Middle frontal gyrus (tissue), 1 donor: Measurements from ENCODE around the gene ATP6V0B.

Source experiments
- DNase-seq: peaks from one replicate; pipeline ENCODE4 v3.0.0-alpha.2; 2015; ENCODE audit warnings: low spot score; ENCODE audit errors: extremely low spot score

ATP6V0B gene

DNA sequence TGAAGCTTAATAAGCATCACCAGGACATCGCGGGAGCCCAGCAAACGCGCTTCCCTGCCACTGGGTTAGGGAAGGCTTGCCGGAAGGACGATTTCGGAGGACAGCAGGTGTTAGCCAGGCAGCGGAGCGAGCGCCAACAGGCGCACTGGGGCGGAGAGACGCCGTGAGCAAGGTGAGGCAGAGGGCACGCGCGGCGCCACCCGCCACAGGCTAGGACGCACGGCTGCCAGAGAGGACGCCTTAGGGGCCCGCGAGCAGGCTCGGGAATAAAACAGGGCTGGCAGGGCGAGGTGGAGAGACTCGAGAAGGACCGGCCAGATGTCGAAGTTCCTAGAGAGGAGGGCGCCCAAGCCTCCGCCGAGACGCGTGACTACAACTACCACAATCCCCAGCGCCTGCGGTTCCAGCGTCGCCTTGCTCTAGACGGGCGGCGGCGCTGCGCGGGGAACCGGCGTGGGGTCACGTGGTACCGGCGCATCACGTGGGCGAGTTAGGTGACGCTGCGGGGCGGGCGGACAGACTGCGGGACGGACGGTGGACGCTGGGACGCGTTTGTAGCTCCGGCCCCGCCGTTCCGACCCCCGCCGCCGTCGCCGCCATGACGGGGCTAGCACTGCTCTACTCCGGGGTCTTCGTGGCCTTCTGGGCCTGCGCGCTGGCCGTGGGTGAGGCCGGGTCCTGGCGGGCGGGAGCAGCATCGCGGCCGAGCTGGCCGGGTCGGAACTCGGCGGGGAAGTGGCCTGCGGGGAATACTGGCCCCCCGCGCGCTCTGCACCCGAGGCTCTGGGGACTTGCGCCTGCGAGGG lies at the start of gene ATP6V0B:
Gene ATP6V0B, plus strand, starts transcription at position 518 of the 806 bp plus-strand sequence. Its CDS starts 81 bp downstream, at position 599.
- peak; percentile 93 for DNase-seq

DNA sequence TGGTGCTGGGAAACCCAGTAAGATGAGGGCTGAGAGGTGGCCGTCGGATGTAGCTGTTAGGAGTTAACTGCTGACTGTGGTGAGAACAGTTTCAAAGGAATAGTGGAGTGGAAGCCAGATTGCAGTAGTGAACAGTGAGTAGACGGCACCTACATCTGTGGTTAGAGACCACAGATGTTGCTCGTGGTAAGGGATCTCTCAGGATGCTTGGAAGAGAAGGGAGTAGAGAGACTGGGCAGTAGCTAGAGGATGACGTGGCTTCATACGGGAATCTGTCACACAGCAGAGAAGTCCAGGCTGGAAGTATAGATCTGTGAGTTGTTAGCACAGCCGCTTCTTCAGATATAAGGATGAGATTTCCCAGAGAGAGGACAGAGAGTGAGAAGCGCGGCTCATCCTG lies 48.9 kb upstream of the ATP6V0B start:
- DNase-seq = no peak

- DNase-seq = no peak
These were observed 44.4 kb upstream of the ATP6V0B start for GRCh38 chr1:43930168-43930948.

DNA sequence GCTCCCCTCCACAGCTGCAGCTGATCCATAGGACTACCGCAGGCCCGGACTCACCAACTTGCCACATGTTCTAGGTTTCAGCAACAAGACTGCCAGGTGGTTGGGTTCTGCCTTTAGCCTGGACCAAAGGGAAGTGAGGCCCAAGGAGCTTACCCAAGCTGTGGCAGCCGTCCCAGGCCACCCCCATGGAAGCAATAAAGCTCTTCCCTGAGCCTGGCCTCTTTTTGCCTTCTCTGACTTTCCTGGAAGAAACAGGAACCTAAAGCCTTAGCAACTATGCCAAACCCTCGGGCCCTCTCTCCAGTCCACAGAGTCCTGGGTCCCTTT lies 43.8 kb upstream of the ATP6V0B start:
- DNase-seq = no peak

DNA sequence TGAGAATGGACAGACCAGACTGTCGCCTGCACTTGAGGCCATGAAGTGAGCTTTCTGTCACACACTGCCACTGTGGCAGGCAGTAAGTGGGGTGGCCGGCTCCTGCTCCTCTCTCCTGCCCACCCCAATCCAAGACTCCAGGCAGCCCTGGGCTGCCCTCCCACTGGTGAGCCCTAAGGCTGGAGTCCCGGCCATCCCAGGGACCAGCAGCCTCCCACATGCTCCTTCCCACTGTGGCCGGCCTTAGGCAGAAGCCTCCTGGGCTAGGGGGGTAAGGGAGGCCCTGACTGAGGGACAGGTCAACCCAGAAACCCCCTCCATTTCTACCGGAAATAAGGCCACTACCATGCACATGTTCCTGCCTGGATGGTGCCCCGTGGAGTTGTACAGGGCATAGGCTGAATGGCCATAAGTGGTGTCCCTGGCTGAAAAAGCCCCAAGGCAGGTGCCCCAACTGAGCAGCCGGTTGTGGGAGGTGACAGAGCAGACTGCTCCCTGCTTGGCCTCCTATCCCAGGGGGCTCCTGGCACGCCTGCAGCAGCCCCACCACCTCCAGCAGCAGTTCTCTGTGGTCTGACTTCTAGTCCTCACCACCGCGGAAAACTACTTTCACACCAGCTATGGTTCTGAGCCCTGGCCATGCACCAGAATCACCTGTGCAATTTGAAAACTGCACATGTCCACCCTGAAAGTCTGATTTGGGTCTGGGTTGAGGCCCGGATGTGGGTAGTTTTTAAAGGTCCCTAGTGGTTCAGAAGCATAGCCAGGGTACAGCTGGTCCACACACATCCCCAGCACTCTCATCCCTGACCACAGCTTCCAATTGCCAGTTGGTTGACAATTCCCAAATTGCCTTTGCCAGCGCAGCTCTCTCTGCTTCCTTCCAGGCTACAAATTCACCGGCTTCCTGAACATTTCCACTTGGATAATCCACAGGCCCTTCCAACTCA lies 42.8 kb upstream of the ATP6V0B start:
- DNase-seq = no peak

DNA sequence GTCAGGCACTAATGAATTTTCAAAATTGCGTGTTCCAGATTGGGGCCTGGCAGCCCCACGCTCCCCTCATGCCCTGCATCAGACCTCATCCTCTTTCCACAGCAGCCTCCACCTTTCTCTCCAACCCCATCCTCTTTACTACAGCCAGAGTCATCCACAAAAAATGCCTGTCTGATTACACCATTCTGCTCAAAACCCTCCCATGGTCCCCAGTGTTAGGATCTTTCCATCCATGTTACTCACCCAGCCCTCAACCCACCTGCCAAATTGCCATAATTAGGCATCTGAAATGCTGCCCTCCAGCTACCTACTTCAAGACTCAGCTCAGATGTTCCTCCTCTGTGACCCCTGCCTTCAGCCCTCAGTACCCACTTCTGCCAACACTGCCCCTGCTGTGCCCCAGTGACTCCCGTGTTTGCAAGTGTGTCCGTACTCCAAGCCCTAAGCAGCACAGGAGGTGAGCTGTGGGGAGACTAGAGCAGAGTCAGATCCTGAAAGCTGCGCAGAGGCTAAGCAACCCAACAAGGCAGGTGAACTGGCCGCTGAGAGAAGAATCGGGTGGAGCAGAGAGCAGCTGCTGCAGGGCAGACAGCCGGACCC lies 41.9 kb upstream of the ATP6V0B start:
- no peak for DNase-seq

DNA sequence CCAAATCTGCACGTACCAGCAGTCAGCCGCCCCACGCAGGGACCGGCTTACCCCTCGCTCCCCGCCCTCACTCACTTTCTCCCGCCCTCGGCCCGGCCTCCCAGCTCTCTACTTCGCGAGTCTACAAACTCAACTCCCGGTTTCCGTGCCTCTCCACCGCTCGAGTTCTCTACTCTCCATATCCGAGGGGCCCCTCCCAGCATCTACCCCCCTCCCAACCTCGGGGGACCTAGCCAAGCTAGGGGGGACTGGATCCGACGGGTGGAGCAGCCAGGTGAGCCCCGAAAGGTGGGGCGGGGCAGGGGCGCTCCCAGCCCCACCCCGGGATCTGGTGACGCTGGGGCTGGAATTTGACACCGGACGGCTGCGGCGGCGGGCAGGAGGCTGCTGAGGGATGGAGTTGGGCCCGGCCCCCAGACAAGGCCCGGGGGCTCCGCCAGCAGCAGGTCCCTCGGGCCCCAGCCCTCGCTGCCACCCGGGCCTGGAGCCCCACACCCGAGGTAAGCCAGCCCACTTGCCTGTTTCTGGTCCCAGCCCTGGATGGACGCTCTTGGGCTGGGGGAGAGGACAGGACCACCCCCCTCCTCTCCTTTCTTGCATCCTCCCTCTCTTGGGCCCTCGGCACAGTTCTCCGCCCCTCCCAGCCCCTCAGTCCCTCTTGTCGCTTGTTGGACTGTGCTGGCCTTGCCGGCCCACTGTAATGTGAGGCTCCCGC lies 41.2 kb upstream of the ATP6V0B start, which contains the start of gene ARTN:
Gene ARTN, plus strand, starts transcription at position 416 of the 715 bp plus-strand sequence. CDS start 1,856 bp downstream, outside the sequence.
- DNase-seq = no peak

DNA sequence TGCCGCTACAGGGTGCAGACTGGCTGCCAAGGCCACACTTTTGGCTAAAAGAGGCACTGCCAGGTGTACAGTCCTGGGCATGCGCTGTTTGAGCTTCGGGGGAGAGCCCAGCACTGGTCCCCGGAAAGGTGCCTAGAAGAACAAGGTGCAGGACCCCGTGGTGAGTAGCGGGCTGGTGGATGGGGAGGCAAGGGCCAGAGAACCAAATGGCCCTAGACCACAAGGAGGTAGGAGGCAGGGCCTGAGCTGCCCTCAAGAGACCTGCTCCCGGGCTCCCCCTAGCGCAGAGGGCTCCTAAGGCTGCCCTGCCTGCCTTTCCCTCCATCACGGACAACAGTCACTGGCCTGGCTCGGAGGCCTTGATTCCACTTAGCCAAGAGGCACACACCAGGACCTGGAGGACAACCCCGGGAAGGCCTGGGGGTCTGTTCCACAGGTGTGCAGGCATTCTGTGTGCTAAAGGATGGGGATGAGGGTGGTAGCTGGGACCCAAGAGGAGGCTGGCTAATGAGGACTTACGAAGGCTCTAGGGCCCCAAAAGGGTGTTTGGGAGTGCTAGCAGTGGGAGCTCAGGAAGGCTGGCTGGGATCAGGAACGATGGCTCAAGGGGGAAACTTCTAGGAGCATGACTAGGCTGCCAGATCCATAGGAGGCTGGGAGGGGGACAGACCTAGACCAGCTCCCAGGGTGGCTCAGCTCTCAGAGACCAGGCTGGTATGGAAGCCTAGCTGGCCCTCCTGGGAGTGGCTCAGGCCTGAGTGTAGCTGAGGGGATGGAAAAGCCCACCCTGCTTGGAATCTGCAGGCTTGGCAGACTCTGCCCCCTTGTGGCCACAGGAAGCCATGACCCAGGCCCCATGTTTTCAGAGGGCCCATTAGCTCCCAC lies 40.4 kb upstream of the ATP6V0B start:
- DNase-seq = no peak

GRCh38 chr1:43934986-43935324 lies 39.8 kb upstream of the ATP6V0B start:
- no peak for DNase-seq

GRCh38 chr1:43935711-43936427 lies 38.9 kb upstream of the ATP6V0B start:
- no peak for DNase-seq

DNA sequence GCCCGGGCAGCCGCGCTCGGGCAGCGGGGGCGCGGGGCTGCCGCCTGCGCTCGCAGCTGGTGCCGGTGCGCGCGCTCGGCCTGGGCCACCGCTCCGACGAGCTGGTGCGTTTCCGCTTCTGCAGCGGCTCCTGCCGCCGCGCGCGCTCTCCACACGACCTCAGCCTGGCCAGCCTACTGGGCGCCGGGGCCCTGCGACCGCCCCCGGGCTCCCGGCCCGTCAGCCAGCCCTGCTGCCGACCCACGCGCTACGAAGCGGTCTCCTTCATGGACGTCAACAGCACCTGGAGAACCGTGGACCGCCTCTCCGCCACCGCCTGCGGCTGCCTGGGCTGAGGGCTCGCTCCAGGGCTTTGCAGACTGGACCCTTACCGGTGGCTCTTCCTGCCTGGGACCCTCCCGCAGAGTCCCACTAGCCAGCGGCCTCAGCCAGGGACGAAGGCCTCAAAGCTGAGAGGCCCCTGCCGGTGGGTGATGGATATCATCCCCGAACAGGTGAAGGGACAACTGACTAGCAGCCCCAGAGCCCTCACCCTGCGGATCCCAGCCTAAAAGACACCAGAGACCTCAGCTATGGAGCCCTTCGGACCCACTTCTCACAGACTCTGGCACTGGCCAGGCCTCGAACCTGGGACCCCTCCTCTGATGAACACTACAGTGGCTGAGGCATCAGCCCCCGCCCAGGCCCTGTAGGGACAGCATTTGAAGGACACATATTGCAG lies 38.2 kb upstream of the ATP6V0B start:
- DNase-seq = no peak

- no peak for DNase-seq
These were observed 37.4 kb upstream of the ATP6V0B start for GRCh38 chr1:43937179-43937865.

GRCh38 chr1:43938383-43938782 lies 36.4 kb upstream of the ATP6V0B start:
- no peak for DNase-seq

DNA sequence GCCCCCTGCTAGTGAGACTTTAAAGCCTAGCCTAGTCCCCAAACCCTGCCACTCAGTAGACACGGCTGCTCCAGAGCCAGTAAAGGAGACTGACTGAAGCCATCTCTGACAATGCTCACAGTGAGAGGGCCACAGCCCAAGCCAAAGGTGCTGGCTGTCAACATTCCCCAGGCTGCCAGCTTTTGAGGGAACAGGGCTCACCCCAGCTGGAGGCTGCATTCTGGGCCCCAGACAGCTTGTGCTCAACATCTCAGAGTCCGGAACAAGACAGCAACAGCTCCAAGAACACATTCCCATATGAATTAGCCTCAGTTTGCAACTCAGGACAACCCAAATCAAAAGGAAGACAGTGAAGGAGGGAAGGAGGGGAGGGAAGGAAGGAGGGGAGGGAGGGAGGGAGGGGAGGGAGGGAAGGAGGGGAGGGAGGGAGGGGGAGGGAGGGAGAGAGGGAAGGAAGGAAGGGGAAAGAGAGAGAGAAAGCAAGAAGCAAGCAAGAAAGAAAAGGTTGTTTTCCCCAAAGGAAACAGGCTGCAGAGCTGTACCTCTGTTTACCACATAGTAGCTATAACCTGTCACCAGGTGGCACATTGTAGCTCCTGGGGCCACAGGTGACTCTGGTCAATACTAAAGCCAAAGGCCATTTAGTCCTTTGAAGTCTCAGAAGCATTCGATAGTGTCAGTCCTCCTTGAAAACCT lies 35.7 kb upstream of the ATP6V0B start:
- no peak for DNase-seq

DNA sequence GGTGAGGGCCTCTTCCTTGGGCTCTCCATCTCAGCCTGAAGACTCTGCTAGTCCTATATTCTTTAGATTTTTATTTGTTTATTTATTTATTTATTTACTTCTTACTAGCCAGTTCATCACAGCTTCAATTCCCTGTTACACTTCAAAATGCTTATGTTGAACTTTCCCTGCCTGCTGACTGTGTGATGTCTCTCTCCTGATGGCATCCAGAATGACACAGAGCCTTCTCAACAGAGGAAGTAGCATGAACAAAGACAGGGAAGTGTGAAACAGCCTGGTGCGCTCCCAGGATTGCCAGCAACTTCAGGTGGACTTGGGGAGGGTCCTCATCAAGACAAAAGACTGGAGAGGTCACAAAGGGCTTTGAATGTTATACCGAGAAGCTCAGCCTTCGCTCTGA lies 32.3 kb upstream of the ATP6V0B start:
- DNase-seq = no peak

GRCh38 chr1:43944860-43945259 lies 29.9 kb upstream of the ATP6V0B start:
- DNase-seq = no peak

DNA sequence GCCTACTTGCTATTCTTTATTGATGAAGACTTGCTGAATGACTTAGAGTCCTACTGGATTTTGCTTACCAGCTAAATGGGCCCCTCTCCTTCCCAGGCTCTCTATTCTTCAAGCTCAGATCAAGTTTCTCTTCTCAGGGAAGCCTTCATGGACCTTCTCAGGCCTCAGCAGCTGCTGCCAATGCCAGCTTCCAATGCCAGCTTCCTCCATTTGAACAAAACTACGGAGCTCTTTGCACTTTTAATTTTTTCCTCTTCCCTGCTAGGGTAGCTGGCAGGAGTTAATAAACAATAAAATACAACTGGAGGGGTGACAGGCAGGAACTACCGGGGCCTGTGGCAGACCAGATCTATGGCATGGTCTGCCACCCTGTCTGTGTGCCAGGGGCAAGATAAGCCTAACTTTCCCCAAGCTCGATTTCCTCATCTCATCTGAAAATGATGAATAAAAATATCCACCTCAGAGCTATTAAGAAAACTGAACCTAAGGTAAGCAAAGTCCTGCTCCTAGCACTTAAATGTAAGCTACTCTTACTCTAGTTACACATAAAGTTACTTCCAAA lies 29.0 kb upstream of the ATP6V0B start:
- no peak for DNase-seq
